ENCODE results near the gene DMXL1.

Gene DMXL1

DNA sequence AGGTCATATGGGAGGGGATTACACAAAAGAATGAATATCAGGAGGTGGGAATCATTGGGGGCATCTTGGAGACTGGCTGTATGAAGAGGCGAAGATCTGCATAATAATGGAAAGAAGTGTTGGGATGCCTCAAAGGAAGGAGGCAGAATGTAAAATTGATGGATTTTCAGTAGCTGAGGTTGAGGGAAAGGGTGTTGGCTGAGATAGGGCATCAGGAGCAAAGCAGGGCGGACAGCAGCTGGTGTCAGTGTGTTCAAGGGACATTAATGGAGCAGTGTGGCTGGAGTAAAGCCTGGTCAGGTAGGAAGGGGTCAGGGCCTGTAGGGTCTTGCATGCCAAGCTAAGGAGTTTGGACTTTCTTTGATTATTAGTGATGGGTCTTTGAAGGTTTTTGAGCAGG lies 219.7 kb downstream of the DMXL1 start:
- no peak for DNase-seq

DNA sequence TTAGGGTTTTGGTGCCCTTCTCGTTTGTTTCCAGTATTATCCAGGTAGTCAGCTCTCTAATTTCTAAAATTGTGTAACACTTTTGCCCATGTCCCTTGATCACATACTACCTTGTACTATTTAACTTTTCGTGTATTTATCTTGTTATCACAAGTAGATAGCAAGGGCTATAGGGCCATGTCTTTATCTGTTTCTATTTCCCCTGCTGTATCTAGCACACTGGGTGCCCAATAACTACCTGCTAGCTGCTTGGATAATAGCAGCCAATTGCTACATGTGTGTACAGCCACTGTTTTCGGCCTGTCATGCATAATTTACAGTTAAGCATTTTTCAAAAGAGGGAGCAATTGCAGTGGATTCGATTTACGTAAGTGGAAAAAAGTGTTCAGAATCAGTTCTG lies 220.2 kb downstream of the DMXL1 start:
- no peak for DNase-seq

DNA sequence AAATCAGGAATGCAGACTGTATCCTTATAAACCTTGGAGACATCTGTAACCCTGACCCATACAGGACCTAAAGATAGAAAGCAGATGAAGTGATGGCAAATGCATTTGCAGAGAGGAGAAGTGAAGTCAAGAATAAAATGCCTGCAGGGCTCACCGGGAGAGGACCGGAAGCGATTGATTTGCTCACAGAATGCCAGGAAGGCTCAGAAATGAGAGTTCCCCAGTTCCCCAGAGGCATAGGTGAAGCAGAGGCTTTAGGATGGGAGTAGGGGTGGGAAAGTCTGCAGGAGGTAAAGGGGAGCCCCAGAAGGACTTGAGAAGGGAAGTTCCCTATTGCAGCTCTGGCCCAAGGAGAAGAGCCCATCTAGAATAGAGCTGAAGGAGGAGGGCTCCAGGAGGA lies 221.0 kb downstream of the DMXL1 start:
- DNase-seq = no peak

DNA sequence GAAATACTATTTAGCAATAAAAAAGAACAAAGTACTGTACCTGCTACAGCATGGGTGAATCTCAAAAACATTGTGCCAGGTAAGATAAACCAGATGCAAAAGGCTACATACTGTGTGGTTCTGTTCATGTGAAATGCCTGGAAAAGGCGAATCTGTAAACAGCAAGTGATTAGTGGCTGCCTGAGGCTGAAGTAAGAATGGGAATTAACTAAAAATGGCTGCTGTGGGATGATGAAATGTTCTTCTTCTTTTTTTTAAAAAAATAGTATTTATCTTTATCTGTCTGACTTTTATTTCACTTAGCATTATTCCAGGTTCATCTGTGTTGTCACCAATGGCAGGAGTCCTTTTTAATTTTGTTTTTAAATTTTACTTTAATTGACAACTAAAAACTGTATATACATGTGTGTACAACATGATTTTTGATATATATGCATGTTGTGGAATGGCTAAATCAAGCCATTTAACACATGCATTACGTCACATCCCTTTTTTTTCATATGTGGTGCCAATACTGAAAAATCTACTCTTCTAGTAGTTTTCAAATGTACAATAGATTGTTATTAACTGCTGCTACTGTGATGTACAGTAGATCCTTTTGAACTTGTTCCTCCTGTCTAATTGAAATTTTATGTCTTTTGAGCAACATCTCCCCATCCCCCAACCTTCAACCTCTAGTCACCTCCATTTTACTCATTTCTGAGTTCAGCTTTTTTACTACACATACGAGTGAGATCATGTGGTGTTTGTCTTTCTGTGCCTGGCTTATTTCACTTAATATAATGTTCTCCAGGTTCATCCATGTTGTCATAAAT lies 222.0 kb downstream of the DMXL1 start:
- DNase-seq = no peak

DNA sequence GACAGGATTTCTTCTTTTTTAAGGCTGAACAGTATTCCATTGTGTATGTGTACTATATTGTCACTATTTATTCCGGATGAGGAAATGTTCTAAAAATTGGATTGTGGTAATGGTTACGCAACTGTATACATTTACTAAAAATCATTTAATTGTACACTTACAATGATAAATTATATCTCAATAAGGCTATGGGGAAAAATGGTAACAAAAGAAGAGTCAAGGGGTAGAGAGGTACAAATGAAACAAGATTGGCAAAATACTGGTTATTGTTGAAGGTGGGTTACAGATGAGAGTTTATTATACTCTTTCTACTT lies 222.6 kb downstream of the DMXL1 start:
- no peak for DNase-seq
